Mucosa of rectum (tissue), 2 donors: ENCODE results near the gene AMIGO2.

ENCODE experiments used
- H3K27ac ChIP-seq, 2 donors: one replicate each; pipeline ENCODE4 v1.7.0; 2013; ENCODE audit warnings: inconsistent platforms in 2 of 2, low read depth in 2 of 2, low read length in 2 of 2
- H3K27me3 ChIP-seq, 2 donors: one replicate each; pipeline ENCODE4 v1.7.0; 2013; ENCODE audit warnings: low read length in 2 of 2; ENCODE audit not compliant: control insufficient read depth in 2 of 2, insufficient read depth in 2 of 2
- H3K36me3 ChIP-seq, 2 donors: one replicate each; pipeline ENCODE4 v1.7.0; 2013; ENCODE audit warnings: low read length in 2 of 2; ENCODE audit not compliant: control insufficient read depth in 2 of 2, insufficient read depth in 2 of 2
- H3K4me1 ChIP-seq, 2 donors: one replicate each; pipeline ENCODE4 v1.7.0; 2013; ENCODE audit warnings: low read length in 2 of 2, mild to moderate bottlenecking in 1 of 2; ENCODE audit not compliant: control insufficient read depth in 2 of 2, insufficient read depth in 2 of 2
- H3K4me3 ChIP-seq, 2 donors: one replicate each; pipeline ENCODE4 v1.7.0; 2013; ENCODE audit warnings: low read length in 2 of 2
- H3K9ac ChIP-seq, 2 donors: one replicate each; pipeline ENCODE4 v1.7.0; 2013; ENCODE audit warnings: low read length in 2 of 2, low read depth in 1 of 2, mild to moderate bottlenecking in 1 of 2
- H3K9me3 ChIP-seq, 2 donors: one replicate each; pipeline ENCODE4 v1.7.0; 2013; ENCODE audit warnings: low read length in 2 of 2; ENCODE audit not compliant: control insufficient read depth in 2 of 2
- donor health status: healthy.
- donor health status: Normal muscosa, but diverticular disease.

The AMIGO2 gene

DNA sequence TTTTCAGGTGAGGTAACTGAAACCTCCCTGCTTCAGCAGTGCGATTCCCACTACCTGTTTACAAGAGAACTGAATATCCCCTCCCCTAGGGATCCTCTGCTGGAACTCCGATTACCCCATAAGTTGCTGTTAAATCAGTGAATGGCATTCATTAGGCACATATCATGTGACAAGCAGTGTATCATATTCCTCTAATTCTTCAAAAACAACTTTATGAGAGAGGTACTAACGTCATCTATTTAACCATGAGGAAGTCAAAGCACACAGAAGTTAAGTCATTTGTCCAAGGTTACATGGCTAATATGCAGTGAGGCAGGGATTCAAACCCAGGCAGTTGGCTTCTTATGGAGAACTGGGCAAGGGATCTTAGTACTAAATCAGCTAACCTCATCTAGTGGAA is 44.3 kb downstream of the AMIGO2 start:
- Histone ChIP-seq H3K4me3 (no peak overlapping the region), H3K9me3 (no peaks in the 10 kb centered on the region), H3K36me3 (no peaks in the 10 kb centered on the region), H3K27me3 (no peaks in the 10 kb centered on the region), H3K27ac (no peak overlapping the region), H3K4me1 (peaks cover 2 to 7% of the 10 kb centered on the region in 2 donors), H3K9ac (no peak overlapping the region)

DNA sequence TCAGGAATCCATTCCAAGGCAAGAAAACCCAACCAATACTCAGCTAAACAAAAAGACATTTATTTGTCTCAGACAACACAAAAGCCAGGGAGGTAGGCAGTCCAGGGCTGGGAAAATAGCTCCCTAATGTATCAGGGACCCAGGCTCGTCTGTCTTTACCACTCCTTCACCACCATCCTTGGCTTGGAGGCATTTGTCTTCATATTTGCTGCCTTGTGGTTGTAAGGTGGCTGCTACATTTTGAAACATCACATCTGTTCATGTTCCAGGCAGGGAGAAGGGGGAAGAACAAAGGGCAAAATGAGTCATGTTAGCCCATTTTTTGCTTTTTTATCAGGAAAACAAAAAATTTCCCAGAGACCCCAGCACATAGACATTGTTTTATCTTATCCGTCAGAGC is 45.1 kb downstream of the AMIGO2 start:
- H3K4me1 ChIP-seq: peaks cover 2 to 7% of the 10 kb centered on the region in 2 donors
- H3K27me3 ChIP-seq: no peaks in the 10 kb centered on the region
- no peak overlapping the region for H3K4me3 ChIP-seq
- no peak overlapping the region for H3K9ac ChIP-seq
- no peaks in the 10 kb centered on the region for H3K36me3 ChIP-seq
- H3K27ac ChIP-seq: no peak overlapping the region
- H3K9me3 ChIP-seq: no peaks in the 10 kb centered on the region

DNA sequence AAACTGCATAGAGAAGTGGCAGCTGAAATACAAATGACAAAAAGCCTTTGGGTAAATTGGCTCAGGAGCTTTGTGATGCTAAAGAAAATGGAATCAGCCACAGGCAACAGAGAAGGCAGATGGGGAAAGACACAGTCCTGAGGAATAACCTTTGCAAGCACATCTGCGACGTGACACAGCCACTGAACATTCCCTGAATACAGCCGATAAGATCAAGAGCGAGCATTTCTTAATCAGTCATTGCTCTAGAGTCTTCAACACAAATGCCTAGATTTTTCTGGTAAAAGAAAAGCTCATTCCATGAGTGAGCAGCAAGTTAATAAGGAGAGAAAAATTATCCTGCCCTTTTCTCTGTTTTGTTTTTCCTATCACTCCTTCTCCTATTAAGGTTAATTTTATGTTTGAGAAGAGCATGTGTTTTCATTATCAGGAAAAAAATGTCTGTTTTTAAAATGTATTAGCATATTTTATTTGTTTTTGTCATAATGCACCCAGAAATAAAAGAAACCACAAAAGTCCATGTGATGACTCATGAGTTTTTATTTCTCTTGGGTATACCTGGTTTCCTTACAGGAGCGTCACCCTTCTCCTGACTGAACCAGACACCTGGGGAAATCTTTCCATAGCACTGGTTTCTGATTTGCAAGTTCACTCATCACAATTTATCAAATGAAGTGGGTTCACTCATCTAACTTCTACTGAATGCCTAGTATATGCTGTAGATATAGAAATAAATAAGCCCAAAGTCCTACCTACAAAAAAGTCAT is 45.8 kb downstream of the AMIGO2 start:
- Histone ChIP-seq H3K4me1 (peaks cover 2 to 7% of the 10 kb centered on the region in 2 donors), H3K27me3 (no peaks in the 10 kb centered on the region), H3K27ac (no peak overlapping the region)

DNA sequence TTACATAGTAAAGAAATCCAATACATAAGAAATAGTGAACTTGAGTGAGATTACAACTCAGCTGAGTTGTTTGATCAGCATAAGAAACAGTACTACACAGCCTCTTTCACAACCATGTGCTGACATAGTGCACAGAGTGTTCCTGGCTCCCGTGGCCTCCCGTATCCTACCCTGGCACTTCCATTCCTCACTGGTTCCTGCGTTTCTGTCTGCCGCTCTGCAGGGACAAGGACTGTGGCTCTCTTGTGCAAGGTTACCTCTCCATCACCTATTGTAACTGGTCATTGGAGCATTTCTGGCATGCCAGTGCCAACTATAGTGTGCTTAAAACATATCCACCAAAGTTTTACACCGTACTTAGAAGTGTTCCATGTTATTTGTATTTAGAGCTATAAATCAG is 46.7 kb downstream of the AMIGO2 start:
- H3K9me3 ChIP-seq: no peaks in the 10 kb centered on the region
- H3K4me1 ChIP-seq: peaks cover 0 to 7% of the 10 kb centered on the region in 2 donors
- no peaks in the 10 kb centered on the region for H3K27me3 ChIP-seq
- H3K27ac ChIP-seq: no peak overlapping the region
- no peaks in the 10 kb centered on the region for H3K36me3 ChIP-seq
- H3K4me3 ChIP-seq: no peak overlapping the region
- no peak overlapping the region for H3K9ac ChIP-seq

More for the DNA sequence above, 45.8 kb downstream of the AMIGO2 start:
- H3K9me3 ChIP-seq: no peaks in the 10 kb centered on the region
- H3K36me3 ChIP-seq: no peaks in the 10 kb centered on the region
- no peak overlapping the region for H3K9ac ChIP-seq
- H3K4me3 ChIP-seq: no peak overlapping the region

DNA sequence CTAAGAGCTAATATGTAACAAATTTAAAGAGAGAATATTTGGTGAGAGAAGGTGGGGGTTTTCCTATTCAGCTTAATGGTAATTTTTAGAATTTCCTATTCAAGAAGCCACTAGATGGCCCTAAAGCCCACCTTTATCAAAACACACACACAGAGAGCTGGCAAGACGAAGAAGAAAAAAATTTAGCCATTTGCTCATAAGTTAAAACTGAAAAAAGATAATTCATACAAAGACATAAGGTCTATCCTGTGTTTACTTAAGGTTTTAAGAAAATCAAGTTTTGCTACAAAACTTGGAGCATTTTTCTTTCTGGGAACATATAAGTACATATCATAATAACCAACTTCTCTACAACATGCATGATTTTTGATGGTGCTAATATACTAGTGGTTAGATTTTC is 47.1 kb downstream of the AMIGO2 start:
- H3K9me3 ChIP-seq: no peaks in the 10 kb centered on the region

DNA sequence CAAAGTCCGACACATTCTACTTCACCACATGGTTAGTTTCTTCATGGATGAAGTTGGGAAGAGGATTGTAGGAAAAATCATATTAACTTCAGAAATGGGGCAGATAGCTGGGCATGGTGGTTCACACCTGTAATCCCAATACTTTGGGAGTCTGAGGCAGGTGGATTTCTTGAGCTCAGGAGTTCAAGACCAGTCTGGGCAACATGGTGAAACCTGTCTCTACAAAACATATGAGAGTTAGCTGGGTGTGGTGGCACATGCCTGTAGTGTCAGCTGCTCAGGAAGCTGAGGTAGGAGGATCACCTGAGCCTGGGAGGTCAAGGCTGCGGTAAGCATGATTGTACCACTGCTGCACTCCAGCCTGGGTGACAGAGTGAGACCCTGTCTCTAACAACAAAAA is 49.9 kb downstream of the AMIGO2 start:
- Histone ChIP-seq H3K27me3 (no peaks in the 10 kb centered on the region), H3K9ac (no peak overlapping the region), H3K4me3 (no peak overlapping the region), H3K27ac (no peak overlapping the region), H3K9me3 (no peaks in the 10 kb centered on the region), H3K36me3 (no peaks in the 10 kb centered on the region), H3K4me1 (no peaks in the 10 kb centered on the region)

More for the DNA sequence above, 47.1 kb downstream of the AMIGO2 start:
- Histone ChIP-seq H3K9ac (no peak overlapping the region), H3K36me3 (no peaks in the 10 kb centered on the region), H3K4me1 (peaks cover 0 to 3% of the 10 kb centered on the region in 2 donors), H3K27ac (no peak overlapping the region), H3K4me3 (no peak overlapping the region), H3K27me3 (no peaks in the 10 kb centered on the region)

DNA sequence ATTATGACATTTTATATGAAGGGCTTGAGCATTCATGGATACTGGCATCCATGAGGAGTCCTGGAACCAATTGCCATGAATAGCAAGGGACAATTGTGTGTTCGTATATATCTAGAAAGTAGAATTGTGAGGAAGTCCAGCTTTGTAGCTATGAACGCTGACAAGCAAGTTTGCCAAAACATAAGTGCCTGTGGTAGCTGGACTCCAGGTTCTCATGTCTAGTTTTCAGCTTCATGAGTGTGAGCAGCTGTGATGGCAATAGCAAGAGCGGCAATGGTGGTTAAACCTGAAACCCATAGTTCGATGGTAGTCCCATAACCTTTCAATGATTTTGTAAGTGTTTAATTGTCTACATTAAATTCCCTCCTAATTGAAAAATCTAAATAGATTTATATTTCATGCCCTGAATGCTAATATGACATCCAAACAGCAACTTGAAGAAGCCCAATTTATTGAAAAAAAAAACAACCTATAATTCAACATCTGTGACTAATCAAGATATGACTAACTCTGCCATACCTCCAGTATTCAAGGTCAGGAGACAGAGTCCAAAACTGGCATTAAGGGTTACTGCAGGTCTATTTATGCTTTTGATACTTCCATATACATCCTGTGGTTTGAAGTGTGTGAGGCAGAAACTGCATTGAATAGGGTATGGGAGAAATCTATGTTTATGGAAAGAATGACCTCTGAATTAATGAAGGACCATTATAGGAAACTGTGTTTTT is 50.6 kb downstream of the AMIGO2 start:
- Histone ChIP-seq H3K9me3 (no peaks in the 10 kb centered on the region), H3K4me3 (no peak overlapping the region), H3K4me1 (no peaks in the 10 kb centered on the region), H3K27ac (no peak overlapping the region), H3K36me3 (no peaks in the 10 kb centered on the region), H3K27me3 (no peaks in the 10 kb centered on the region), H3K9ac (no peak overlapping the region)

DNA sequence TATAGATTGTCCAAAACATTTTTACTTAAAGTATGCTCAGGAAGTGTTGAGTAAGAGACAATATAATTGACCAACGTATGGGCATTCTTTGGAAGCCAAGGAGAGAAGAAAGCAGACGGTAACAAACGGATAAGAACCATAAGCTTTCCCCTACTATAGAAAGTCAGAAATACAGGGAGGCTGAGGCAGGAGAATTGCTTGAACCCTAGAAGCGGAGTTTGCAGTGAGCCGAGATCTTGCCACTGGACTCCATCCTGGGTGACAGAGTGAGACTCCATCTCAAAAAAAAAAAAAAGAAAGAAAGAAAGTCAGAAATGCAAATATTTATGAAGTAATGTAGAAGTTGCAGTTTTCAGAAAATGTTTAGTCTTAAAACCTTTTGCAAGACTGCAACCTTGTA is 51.6 kb downstream of the AMIGO2 start:
- H3K4me1 ChIP-seq: no peaks in the 10 kb centered on the region
- no peaks in the 10 kb centered on the region for H3K9me3 ChIP-seq
- no peaks in the 10 kb centered on the region for H3K36me3 ChIP-seq
- no peak overlapping the region for H3K9ac ChIP-seq
- no peak overlapping the region for H3K4me3 ChIP-seq
- no peak overlapping the region for H3K27ac ChIP-seq
- H3K27me3 ChIP-seq: no peaks in the 10 kb centered on the region
